ENCODE results near the gene PIK3R3. TPM values are rescaled to one million over a fixed set of nuclear protein-coding genes. Genes with fewer than 3 reads are reported as not detected.

Gene PIK3R3
- total RNA-seq, 1 donor from 2014 or later: 41.3 TPM

DNA sequence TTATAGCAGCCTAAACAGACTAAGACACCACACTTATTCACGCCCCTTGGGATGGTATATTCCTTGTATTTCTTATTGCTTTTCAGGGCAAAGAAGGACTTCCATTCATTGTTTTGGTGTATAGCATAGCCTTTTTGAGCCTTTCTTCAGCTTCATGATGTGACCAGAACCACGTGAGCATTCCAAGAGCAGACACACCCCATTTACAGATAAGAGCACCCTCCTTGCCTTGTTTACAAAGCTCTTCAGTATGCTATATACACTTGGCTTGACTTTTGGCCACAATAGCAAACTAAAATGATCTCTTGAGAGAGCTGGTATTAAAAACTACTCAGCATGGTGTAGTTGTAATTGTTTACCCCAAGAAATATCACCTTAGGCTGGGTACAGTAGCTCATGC, 78.7 kb downstream of the PIK3R3 start:
- no peak for DNase-seq (ENCODE audit: low spot score in 2 of 2, unreplicated experiment in 2 of 2)
- H3K27ac Mint-ChIP-seq: no peak overlapping the region
- peaks cover 4% of the 10 kb centered on the region for H3K9me3 Mint-ChIP-seq
- no peaks in the 10 kb centered on the region for H3K27me3 Mint-ChIP-seq (ENCODE audit: low read depth)
- H3K4me1 Mint-ChIP-seq: no peaks in the 10 kb centered on the region
- peaks cover 48% of the 10 kb centered on the region for H3K36me3 Mint-ChIP-seq
- no peak for TF ChIP-seq CTCF (IDR thresholded peaks at IDR 0.05; ENCODE audit: unreplicated experiment)
- no peak overlapping the region for H3K4me3 Mint-ChIP-seq

GRCh38 chr1:46044116-46044515, 88.3 kb downstream of the PIK3R3 start:
- Mint-ChIP-seq H3K4me3 (no peak overlapping the region), H3K4me1 (peaks cover 3% of the 10 kb centered on the region), H3K27me3 (ENCODE audit: low read depth) (no peaks in the 10 kb centered on the region)

GRCh38 chr1:46043458-46044017, 88.9 kb downstream of the PIK3R3 start:
- no peak for TF ChIP-seq CTCF (IDR thresholded peaks at IDR 0.05; ENCODE audit: unreplicated experiment)
- no peak overlapping the region for H3K27ac Mint-ChIP-seq
- DNase-seq (ENCODE audit: low spot score in 2 of 2, unreplicated experiment in 2 of 2): no peak
- H3K4me3 Mint-ChIP-seq: no peak overlapping the region
- H3K4me1 Mint-ChIP-seq: peaks cover 3% of the 10 kb centered on the region
- H3K9me3 Mint-ChIP-seq: no peaks in the 10 kb centered on the region
- H3K27me3 Mint-ChIP-seq (ENCODE audit: low read depth): no peaks in the 10 kb centered on the region
- H3K36me3 Mint-ChIP-seq: peaks cover 27% of the 10 kb centered on the region

More at GRCh38 chr1:46044116-46044515, 88.3 kb downstream of the PIK3R3 start:
- TF ChIP-seq CTCF (IDR thresholded peaks at IDR 0.05; ENCODE audit: unreplicated experiment): no peak
- Mint-ChIP-seq H3K27ac (no peak overlapping the region), H3K36me3 (peaks cover 30% of the 10 kb centered on the region), H3K9me3 (no peaks in the 10 kb centered on the region)
- no peak for DNase-seq (ENCODE audit: low spot score in 2 of 2, unreplicated experiment in 2 of 2)

GRCh38 chr1:46041974-46042373, 90.5 kb downstream of the PIK3R3 start:
- Mint-ChIP-seq H3K9me3 (no peaks in the 10 kb centered on the region), H3K27ac (no peak overlapping the region)

DNA sequence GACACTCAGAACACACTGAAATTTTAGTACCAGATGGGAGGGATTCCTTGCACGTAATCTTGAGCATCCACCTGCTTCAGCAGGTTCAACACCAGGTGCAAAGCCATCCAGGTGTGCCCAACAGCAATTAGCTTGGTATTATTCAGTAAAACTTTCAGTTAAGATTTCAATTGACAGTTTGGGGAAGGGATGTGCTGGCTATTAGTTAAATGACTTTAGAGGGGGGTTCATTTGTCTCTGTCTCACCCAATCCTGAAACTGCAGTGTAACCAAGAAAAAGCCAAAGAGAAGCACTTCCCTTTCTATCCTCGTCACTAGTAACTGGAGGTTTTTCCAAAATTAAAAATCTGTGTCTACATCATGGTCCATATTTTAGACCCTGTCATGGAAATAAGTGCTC, 90.9 kb downstream of the PIK3R3 start:
- no peak for TF ChIP-seq CTCF (IDR thresholded peaks at IDR 0.05; ENCODE audit: unreplicated experiment)
- no peak overlapping the region for H3K4me3 Mint-ChIP-seq
- H3K27me3 Mint-ChIP-seq (ENCODE audit: low read depth): no peaks in the 10 kb centered on the region
- H3K4me1 Mint-ChIP-seq: peaks cover 3% of the 10 kb centered on the region
- H3K36me3 Mint-ChIP-seq: peaks cover 24% of the 10 kb centered on the region
- H3K27ac Mint-ChIP-seq: no peak overlapping the region
- DNase-seq (ENCODE audit: low spot score in 2 of 2, unreplicated experiment in 2 of 2): no peak
- H3K9me3 Mint-ChIP-seq: no peaks in the 10 kb centered on the region

More at GRCh38 chr1:46041974-46042373, 90.5 kb downstream of the PIK3R3 start:
- Mint-ChIP-seq H3K27me3 (ENCODE audit: low read depth) (no peaks in the 10 kb centered on the region), H3K4me3 (no peak overlapping the region), H3K36me3 (peaks cover 24% of the 10 kb centered on the region), H3K4me1 (peaks cover 3% of the 10 kb centered on the region)
- DNase-seq (ENCODE audit: low spot score in 2 of 2, unreplicated experiment in 2 of 2): no peak
- no peak for TF ChIP-seq CTCF (IDR thresholded peaks at IDR 0.05; ENCODE audit: unreplicated experiment)
